Heart right ventricle (tissue), 16 donors: ENCODE results near the gene TRIM56. TPM values are rescaled to one million over a fixed set of nuclear protein-coding genes. Genes with fewer than 3 reads are reported as not detected.

Experiments
- ATAC-seq, 8 donors: fragments of 200-7000 bp; cut with Tn5 transposase; one replicate each; pipeline ENCODE4 v1.9.1; 2020; ENCODE audit warnings: mild to moderate bottlenecking in 8 of 8, moderate library complexity in 8 of 8, moderate number of reproducible peaks in 1 of 8
- DNase-seq, 2 donors: peaks; one replicate each; pipeline ENCODE4 v3.0.0-alpha.2; 2020
- H3K27ac ChIP-seq, 10 donors: fragments of 200-600 bp; sonication (generic) in 2 of 10; one replicate each; pipeline versions ENCODE4 v1.5.0 to v1.8.0; 2020 to 2022; ENCODE audit warnings: mild to moderate bottlenecking in 3 of 10
- H3K27me3 ChIP-seq, 7 donors: fragments of 200-600 bp; one replicate each; pipeline ENCODE4 v1.8.0; 2021 to 2022; ENCODE audit warnings: mild to moderate bottlenecking in 2 of 7
- H3K36me3 ChIP-seq, 9 donors: fragments of 200-600 bp; sonication (generic) in 1 of 9; one replicate each; pipeline versions ENCODE4 v1.5.0 to v1.8.0; 2020 to 2022; ENCODE audit warnings: mild to moderate bottlenecking in 2 of 9
- H3K4me1 ChIP-seq, 9 donors: fragments of 200-600 bp; sonication (generic) in 1 of 9; one replicate each; pipeline versions ENCODE4 v1.5.0 to v1.8.0; 2020 to 2022; ENCODE audit warnings: mild to moderate bottlenecking in 4 of 9
- H3K4me3 ChIP-seq, 10 donors: fragments of 200-600 bp; sonication (generic) in 2 of 10; one replicate each; pipeline versions ENCODE4 v1.5.0 to v1.8.0; 2020 to 2022; ENCODE audit warnings: mild to moderate bottlenecking in 7 of 10, moderate library complexity in 2 of 10
- H3K9me3 ChIP-seq, 11 donors: fragments of 200-600 bp in 10 of 11; sonication (generic) in 2 of 11; one replicate each; pipeline versions ENCODE4 v1.5.0 to v1.8.0; 2013 to 2022; ENCODE audit warnings: mild to moderate bottlenecking in 2 of 11, control low read depth in 1 of 11, moderate library complexity in 1 of 11
- WGBS, 2 donors: extraction: QIAGEN DNeasy Blood & Tissue Kit; methylation state at CpG; one replicate each; pipeline ENCODE4 v1.1.7; 2013; ENCODE audit warnings: inconsistent platforms in 1 of 2; 5-methylcytosine and 5-hydroxymethylcytosine counted together
- intact Hi-C, 10 donors: fragments of 100-400 bp; cut with DNase I; formaldehyde crosslinking; loops; one replicate each; pipeline versions ENCODE4 v1.11.1 to v1.14.2; 2022
- polyA plus RNA-seq, 2 donors: library from polyadenylated mRNA; stranded (reverse); fragments of 200-250 nt; gene quantifications; one replicate each; pipeline ENCODE4 v1.2.3, GENCODE V29; 2013
- total RNA-seq, 10 donors: library from RNA; stranded (reverse); fragmentation: NEBNext Ultra II Directional in 3 of 10; extraction: Animal tissue kit (Norgen Biotek cat#: 25700) in 3 of 10; gene quantifications; one replicate each; pipeline versions ENCODE4 v1.2.1 to v1.2.4, GENCODE V29; 2021 to 2023
- TF ChIP-seq, protein P1 (sequence below), 9 donors: fragments of 200-600 bp; sonication (generic) in 2 of 9; IDR thresholded peaks; one replicate each; pipeline versions ENCODE4 v1.5.0 to v1.8.0; 2021 to 2022; ENCODE audit warnings: antibody characterized with exemption in 9 of 9, mild to moderate bottlenecking in 5 of 9, moderate library complexity in 1 of 9
- donor health status: Arrhythmogenic right ventricular cardiomyopathy.
- donor health status: ischemic (EF 13 %, LVEDD 7.1; RV severe dilation, severe dysfunction).
- donor health status: healthy with polysubstance abuse.
- donor health status: DM: no; HTN: yes; CAD: no.
- donor health status: DM: no; HTN: no; CAD: no.
- donor health status: ischemic (EF 25% LVEDD 6.9; RV normal size, moderate dysfunction).
- donor health status: ischemic (EF 25% LVEDD 5.7; RV mildly dilated, moderate dysfunction).
- donor health status: healthy.
- donor health status: DM: yes; HTN: yes; CAD: no.
- donor health status: Ischemic cardiomyopathy.
- donor health status: ischemic (EF 35%, LVEDD 5.7; RV mildly dilated, moderate dysfunction).
- donor health status: nonischemic (EF 11% LVEDD 7.7; RV severe dilation, severe dysfunction).
- donor health status: DM: yes; HTN: yes; CAD: no.
- donor health status: PGD.
- donor health status: ischemic (EF 29% LVEDD 5.4; RV normal size, mild dysfunction).
- donor health status: nonischemic (EF 23%, LVEDD 6.1; RV moderate dilation, normal function).

TRIM56 gene
- total and polyA plus RNA-seq, 12 donors, result 5.8 to 28.4 (median 15.5) TPM

DNA sequence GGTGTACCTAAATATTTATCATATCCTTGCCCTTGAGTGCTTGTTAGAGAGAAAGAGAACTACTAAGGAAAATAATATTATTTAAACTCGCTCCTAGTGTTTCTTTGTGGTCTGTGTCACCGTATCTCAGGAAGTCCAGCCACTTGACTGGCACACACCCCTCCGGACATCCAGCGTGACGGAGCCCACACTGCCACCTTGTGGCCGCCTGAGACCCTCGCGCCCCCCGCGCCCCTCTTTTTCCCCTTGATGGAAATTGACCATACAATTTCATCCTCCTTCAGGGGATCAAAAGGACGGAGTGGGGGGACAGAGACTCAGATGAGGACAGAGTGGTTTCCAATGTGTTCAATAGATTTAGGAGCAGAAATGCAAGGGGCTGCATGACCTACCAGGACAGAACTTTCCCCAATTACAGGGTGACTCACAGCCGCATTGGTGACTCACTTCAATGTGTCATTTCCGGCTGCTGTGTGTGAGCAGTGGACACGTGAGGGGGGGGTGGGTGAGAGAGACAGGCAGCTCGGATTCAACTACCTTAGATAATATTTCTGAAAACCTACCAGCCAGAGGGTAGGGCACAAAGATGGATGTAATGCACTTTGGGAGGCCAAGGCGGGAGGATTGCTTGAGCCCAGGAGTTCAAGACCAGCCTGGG is 53.1 kb downstream of the TRIM56 start:
- Histone ChIP-seq H3K4me1 (peaks cover 7 to 42% (median 13%) of the 10 kb centered on the region in 9 donors), H3K4me3 (peak overlapping the region in 3 of 10 donors; percentile 15 to 33 (median 26)), H3K27me3 (peaks cover 0 to 9% (median 0%) of the 10 kb centered on the region in 7 donors), H3K9me3 (no peaks in the 10 kb centered on the region), H3K36me3 (peaks cover 0 to 27% (median 0%) of the 10 kb centered on the region in 9 donors), H3K27ac (peak overlapping the region in 7 of 10 donors; percentile 22 to 84 (median 52))
- ATAC-seq (peak; percentile 84 to 94 (median 92)), DNase-seq (peak; percentile 69 to 82)
- intact Hi-C loops, result loop anchor here in 6 of 10 donors (1.0 to 10.0 kb wide), 6 partner anchors 41 to 244 kb away; partner anchors contain the start of genes ACHE (in 1 of the 6) and TRIM56 (in 1 of the 6)
- 7% methylated on average over 16 of the region's 16 CpGs for WGBS, 2 donors
- TF ChIP-seq, protein P1, sequence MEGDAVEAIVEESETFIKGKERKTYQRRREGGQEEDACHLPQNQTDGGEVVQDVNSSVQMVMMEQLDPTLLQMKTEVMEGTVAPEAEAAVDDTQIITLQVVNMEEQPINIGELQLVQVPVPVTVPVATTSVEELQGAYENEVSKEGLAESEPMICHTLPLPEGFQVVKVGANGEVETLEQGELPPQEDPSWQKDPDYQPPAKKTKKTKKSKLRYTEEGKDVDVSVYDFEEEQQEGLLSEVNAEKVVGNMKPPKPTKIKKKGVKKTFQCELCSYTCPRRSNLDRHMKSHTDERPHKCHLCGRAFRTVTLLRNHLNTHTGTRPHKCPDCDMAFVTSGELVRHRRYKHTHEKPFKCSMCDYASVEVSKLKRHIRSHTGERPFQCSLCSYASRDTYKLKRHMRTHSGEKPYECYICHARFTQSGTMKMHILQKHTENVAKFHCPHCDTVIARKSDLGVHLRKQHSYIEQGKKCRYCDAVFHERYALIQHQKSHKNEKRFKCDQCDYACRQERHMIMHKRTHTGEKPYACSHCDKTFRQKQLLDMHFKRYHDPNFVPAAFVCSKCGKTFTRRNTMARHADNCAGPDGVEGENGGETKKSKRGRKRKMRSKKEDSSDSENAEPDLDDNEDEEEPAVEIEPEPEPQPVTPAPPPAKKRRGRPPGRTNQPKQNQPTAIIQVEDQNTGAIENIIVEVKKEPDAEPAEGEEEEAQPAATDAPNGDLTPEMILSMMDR (IDR thresholded peaks at IDR 0.05), result peak; percentile 69 to 90 (median 84)

DNA sequence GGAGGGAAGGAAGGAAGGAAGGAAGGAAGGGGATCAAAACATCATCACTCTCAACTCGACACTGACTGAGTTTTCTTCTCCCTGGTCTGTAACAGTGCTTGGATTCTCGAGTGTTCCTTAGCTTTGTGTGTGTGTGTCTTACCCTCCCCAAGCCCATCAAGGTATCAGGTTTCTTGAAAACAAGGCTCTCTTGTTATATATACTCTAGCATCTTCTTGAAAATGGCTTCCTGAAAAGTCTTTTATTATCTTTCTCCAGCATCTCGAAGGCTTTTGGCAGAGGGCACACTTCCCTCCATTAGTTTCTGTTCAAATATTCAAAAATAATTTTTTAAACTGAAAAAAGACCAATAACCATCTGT is 55.0 kb downstream of the TRIM56 start:
- Histone ChIP-seq H3K36me3 (peaks cover 0 to 17% (median 0%) of the 10 kb centered on the region in 9 donors), H3K27me3 (peaks cover 0 to 9% (median 0%) of the 10 kb centered on the region in 7 donors), H3K4me3 (no peak overlapping the region), H3K9me3 (no peaks in the 10 kb centered on the region), H3K27ac (no peak overlapping the region), H3K4me1 (peaks cover 7 to 34% (median 15%) of the 10 kb centered on the region in 9 donors)
- TF ChIP-seq, protein P1 (IDR thresholded peaks at IDR 0.05), result no peak
- DNase-seq (no peak), ATAC-seq (no peak)
- intact Hi-C loops, result loop anchor here in 7 of 10 donors (5.0 kb wide), 2 partner anchors 52 to 142 kb away; no protein-coding TSS in a partner anchor
- WGBS, 2 donors, result 30 to 31% methylated on average over 3 of the region's 3 CpGs

DNA sequence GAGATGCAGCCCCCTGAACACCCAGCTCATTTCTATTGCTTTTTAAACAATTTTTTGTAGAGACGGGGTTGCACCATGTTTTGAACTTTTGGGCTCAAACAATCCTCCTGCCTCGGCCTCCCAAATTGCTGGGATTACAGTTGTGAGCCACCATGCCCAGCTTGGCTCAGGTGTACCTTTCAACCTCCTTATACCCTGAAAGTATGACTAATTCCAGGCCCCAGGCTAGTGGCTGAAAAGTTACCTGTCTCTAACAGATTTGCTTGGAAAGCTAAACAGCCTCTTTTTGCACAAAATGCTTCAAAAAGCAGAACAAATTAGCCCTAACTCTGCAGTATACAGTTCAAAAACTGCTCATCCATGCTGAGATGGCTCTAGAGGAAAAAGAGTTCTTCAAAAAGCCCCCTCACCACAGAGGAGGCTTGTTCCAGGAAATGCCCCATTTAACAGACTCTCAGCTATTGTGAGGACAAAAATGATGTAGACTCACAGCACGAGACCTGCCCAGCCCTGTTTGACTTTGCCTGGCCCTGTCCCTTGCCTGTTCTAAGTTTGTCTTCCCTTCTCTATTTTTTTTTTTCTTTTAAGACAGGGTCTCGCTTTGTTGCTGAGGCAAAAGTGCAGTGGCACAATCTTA is 55.6 kb downstream of the TRIM56 start:
- intact Hi-C loops, result loop anchor here in 7 of 10 donors (5.0 kb wide), 2 partner anchors 51 to 141 kb away; no protein-coding TSS in a partner anchor
- TF ChIP-seq, protein P1 (IDR thresholded peaks at IDR 0.05), result no peak
- Histone ChIP-seq H3K36me3 (peaks cover 0 to 11% (median 0%) of the 10 kb centered on the region in 9 donors), H3K4me1 (peaks cover 7 to 28% (median 15%) of the 10 kb centered on the region in 9 donors), H3K9me3 (no peaks in the 10 kb centered on the region), H3K27me3 (peaks cover 0 to 9% (median 0%) of the 10 kb centered on the region in 7 donors), H3K4me3 (no peak overlapping the region), H3K27ac (no peak overlapping the region)
- ATAC-seq, result no peak
- WGBS, 2 donors, result 91% methylated on average over 4 of the region's 4 CpGs
- no peak for DNase-seq

Other genes starting within 250 kb of the TRIM56 start
- gene SLC12A9, start 232.8 kb upstream of the TRIM56 start, total RNA-seq, result 10 to 100 TPM in 1 of 10 donors, 1 to 10 TPM in 9; 4.8 to 15.7 (median 6.9) TPM
- gene SLC12A9, start 232.8 kb upstream of the TRIM56 start, polyA plus RNA-seq, result 10 to 100 TPM; 10.2 to 14.0 TPM
- 10 to 100 TPM; 13.0 to 23.7 (median 17.7) TPM for gene TRIP6, start 218.1 kb upstream of the TRIM56 start, total RNA-seq
- 10 to 100 TPM; 15.4 to 26.3 TPM for gene TRIP6, start 218.1 kb upstream of the TRIM56 start, polyA plus RNA-seq
- gene SRRT, start 210.4 kb upstream of the TRIM56 start, total RNA-seq, result 10 to 100 TPM; 38.4 to 69.5 (median 49.6) TPM
- gene SRRT, start 210.4 kb upstream of the TRIM56 start, polyA plus RNA-seq, result 10 to 100 TPM; 47.6 to 67.6 TPM
- 1 to 10 TPM in 9 of 10 donors, under 1 TPM in 1; 0.99 to 3.3 (median 1.7) TPM for gene UFSP1, start 195.8 kb upstream of the TRIM56 start, total RNA-seq
- gene UFSP1, start 195.8 kb upstream of the TRIM56 start, polyA plus RNA-seq, result 1 to 10 TPM; 3.1 to 3.4 TPM
- gene ACHE, start 189.6 kb upstream of the TRIM56 start, total RNA-seq, result 1 to 10 TPM in 2 of 10 donors, under 1 TPM in 8; 0.27 to 1.1 (median 0.71) TPM
- gene ACHE, start 189.6 kb upstream of the TRIM56 start, polyA plus RNA-seq, result under 1 TPM; 0.80 to 0.94 TPM
- 1 to 10 TPM in 2 of 10 donors, under 1 TPM in 8; 0.23 to 1.1 (median 0.75) TPM for gene MUC3A, start 135.9 kb upstream of the TRIM56 start, total RNA-seq
- 1 to 10 TPM in 1 of 2 donors, under 1 TPM in 1; 0.36 to 3.5 TPM for gene MUC3A, start 135.9 kb upstream of the TRIM56 start, polyA plus RNA-seq
- gene MUC12, start 115.9 kb upstream of the TRIM56 start, total RNA-seq, result not detected
- under 1 TPM in 1 of 2 donors, not detected in 1; 0.49 TPM for gene MUC12, start 115.9 kb upstream of the TRIM56 start, polyA plus RNA-seq
- not detected for gene MUC17, start 65.4 kb upstream of the TRIM56 start, total RNA-seq
- gene MUC17, start 65.4 kb upstream of the TRIM56 start, polyA plus RNA-seq, result not detected
- gene SERPINE1, start 41.6 kb downstream of the TRIM56 start, total RNA-seq, result 10 to 100 TPM in 3 of 10 donors, 1 to 10 TPM in 7; 1.2 to 67.8 (median 4.6) TPM
- 100 to 1,000 TPM in 1 of 2 donors, 1 to 10 TPM in 1; 2.1 to 269 TPM for gene SERPINE1, start 41.6 kb downstream of the TRIM56 start, polyA plus RNA-seq
- gene AP1S1, start 69.0 kb downstream of the TRIM56 start, total RNA-seq, result 10 to 100 TPM in 7 of 10 donors, 1 to 10 TPM in 3; 7.8 to 15.2 (median 11.2) TPM
- 10 to 100 TPM; 16.1 to 33.1 TPM for gene AP1S1, start 69.0 kb downstream of the TRIM56 start, polyA plus RNA-seq
- gene VGF, start 80.1 kb downstream of the TRIM56 start, total RNA-seq, result not detected
- gene VGF, start 80.1 kb downstream of the TRIM56 start, polyA plus RNA-seq, result under 1 TPM in 1 of 2 donors, not detected in 1; 0.17 TPM
- not detected for gene NAT16, start 94.8 kb downstream of the TRIM56 start, total RNA-seq
- not detected for gene NAT16, start 94.8 kb downstream of the TRIM56 start, polyA plus RNA-seq
- gene MOGAT3, start 115.6 kb downstream of the TRIM56 start, total RNA-seq, result not detected
- gene MOGAT3, start 115.6 kb downstream of the TRIM56 start, polyA plus RNA-seq, result not detected
- 10 to 100 TPM; 27.1 to 56.4 (median 36.0) TPM for gene PLOD3, start 132.1 kb downstream of the TRIM56 start, total RNA-seq
- 10 to 100 TPM; 35.4 to 61.2 TPM for gene PLOD3, start 132.1 kb downstream of the TRIM56 start, polyA plus RNA-seq
- 10 to 100 TPM; 45.4 to 59.3 (median 49.8) TPM for gene ZNHIT1, start 132.7 kb downstream of the TRIM56 start, total RNA-seq
- gene ZNHIT1, start 132.7 kb downstream of the TRIM56 start, polyA plus RNA-seq, result 100 to 1,000 TPM in 1 of 2 donors, 10 to 100 TPM in 1; 99.2 to 194 TPM
- gene CLDN15, start 152.3 kb downstream of the TRIM56 start, total RNA-seq, result 1 to 10 TPM; 1.2 to 3.3 (median 1.7) TPM
- 1 to 10 TPM; 3.8 to 5.4 TPM for gene CLDN15, start 152.3 kb downstream of the TRIM56 start, polyA plus RNA-seq
- gene FIS1, start 159.6 kb downstream of the TRIM56 start, total RNA-seq, result 100 to 1,000 TPM; 251 to 350 (median 292) TPM
- gene FIS1, start 159.6 kb downstream of the TRIM56 start, polyA plus RNA-seq, result 100 to 1,000 TPM; 147 to 439 TPM
- 10 to 100 TPM; 19.9 to 44.1 (median 32.5) TPM for gene IFT22, start 236.3 kb downstream of the TRIM56 start, total RNA-seq
- gene IFT22, start 236.3 kb downstream of the TRIM56 start, polyA plus RNA-seq, result 10 to 100 TPM; 11.3 to 37.9 TPM